ENCODE results near the gene DSCAM.

DSCAM gene

DNA sequence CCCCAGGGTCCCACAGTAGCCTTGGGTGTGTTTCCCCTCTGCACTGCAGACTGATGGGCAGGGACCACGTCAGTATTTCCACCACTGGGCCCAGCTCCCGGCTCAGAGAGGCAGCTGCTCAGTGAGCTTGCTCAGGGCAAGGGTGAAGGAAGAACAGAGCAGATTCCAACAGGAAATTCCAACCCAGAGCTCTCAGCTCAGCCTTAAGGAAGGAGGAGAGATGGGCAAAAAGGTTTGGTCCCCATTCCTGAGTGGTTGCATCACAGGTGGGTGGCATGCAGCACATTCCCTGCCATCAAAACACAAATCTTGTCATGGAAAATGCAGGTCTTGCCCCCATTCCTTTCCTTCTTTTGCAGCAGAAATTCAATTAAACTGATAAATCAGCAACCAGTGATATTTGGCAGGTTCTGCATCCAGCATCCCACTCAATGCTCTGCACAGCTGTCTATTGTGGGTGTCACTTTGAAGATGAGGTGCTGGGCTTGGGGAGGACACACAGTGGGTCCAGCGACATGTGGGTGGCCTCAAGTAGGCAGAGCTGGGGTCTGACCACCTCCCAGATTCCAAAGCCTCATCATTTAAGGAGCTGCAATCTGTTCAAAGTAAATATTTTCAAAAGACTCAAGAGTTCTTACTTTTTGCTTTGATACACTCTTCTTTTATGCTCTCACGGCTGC lies 315.4 kb downstream of the DSCAM start:
- H3K4me1 Mint-ChIP-seq (ENCODE audit: low read depth): no peaks in the 10 kb centered on the region
- H3K4me3 Mint-ChIP-seq: no peak overlapping the region
- H3K27me3 Mint-ChIP-seq: no peaks in the 10 kb centered on the region
- peaks cover 5% of the 10 kb centered on the region for H3K9me3 Mint-ChIP-seq (ENCODE audit: low read depth)
- H3K36me3 Mint-ChIP-seq: no peaks in the 10 kb centered on the region
- no peak overlapping the region for H3K27ac Mint-ChIP-seq

DNA sequence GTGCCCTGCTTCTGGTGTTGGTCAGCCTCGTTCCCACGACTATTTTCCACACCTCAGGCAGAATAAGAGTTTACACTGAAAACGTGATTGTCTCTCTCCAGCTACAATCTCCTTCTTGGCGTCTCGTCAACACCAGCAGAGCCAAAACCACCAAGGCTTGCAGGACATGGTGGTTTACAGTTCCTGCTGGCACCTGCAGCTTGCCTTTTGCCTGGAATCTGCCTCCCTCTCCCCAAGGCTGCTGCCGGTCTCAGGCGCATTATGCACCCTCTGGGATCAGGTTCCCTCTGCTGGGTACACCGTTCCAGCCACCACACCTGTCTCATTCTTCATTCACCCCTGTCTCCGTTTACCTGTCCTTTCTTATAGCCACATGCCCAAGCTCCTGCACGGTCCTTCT lies 315.9 kb downstream of the DSCAM start:
- H3K9me3 Mint-ChIP-seq (ENCODE audit: low read depth): peaks cover 5% of the 10 kb centered on the region
- no peak overlapping the region for H3K27ac Mint-ChIP-seq
- H3K4me1 Mint-ChIP-seq (ENCODE audit: low read depth): no peaks in the 10 kb centered on the region
- H3K4me3 Mint-ChIP-seq: no peak overlapping the region
- no peaks in the 10 kb centered on the region for H3K27me3 Mint-ChIP-seq
- no peaks in the 10 kb centered on the region for H3K36me3 Mint-ChIP-seq

DNA sequence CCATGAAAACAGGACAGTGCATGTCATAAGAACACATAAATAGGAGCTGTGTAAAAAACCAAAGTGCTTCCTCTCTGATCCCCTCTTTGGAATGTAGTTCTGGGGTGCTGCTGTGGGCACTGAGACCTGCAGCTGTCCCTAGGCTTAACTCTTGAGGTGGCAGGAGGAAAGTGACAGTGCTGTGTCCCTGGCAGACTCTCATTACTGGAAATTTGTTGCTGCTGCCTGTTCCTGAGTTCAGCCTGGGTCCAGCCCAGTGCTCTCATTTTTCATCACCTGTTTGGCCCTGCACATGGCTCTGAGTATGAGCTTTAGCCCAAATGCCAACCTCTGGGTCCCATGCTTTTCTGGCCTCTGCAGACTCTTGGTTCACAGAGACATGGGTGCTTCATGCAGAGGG lies 329.3 kb downstream of the DSCAM start:
- peaks cover 6% of the 10 kb centered on the region for H3K27me3 Mint-ChIP-seq
- peaks cover 4% of the 10 kb centered on the region for H3K9me3 Mint-ChIP-seq (ENCODE audit: low read depth)
- H3K27ac Mint-ChIP-seq: no peak overlapping the region
- no peaks in the 10 kb centered on the region for H3K36me3 Mint-ChIP-seq
- H3K4me1 Mint-ChIP-seq (ENCODE audit: low read depth): no peaks in the 10 kb centered on the region
- H3K4me3 Mint-ChIP-seq: no peak overlapping the region

DNA sequence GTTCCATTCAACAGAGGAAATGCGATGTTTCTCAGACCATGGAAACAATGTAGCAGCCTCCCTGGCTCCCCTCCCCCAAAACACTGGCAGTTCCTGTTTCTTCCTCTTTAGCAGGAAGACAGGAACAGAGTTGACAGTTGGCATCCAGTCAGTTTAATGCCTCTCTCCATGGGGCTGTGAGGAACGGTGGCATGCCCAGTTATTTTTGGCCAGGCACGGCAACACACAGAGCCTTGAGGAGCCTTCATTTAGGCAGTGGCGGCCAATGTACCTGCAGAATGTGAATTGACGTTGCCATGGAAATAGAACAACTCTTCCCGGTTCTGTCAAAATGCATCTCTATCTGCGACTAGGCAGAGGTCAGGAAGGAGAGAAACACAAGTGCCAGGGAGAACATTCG lies 330.6 kb downstream of the DSCAM start:
- H3K4me1 Mint-ChIP-seq (ENCODE audit: low read depth): no peaks in the 10 kb centered on the region
- no peak overlapping the region for H3K27ac Mint-ChIP-seq
- peaks cover 6% of the 10 kb centered on the region for H3K27me3 Mint-ChIP-seq
- H3K4me3 Mint-ChIP-seq: no peak overlapping the region
- H3K36me3 Mint-ChIP-seq: no peaks in the 10 kb centered on the region
- H3K9me3 Mint-ChIP-seq (ENCODE audit: low read depth): peaks cover 4% of the 10 kb centered on the region

DNA sequence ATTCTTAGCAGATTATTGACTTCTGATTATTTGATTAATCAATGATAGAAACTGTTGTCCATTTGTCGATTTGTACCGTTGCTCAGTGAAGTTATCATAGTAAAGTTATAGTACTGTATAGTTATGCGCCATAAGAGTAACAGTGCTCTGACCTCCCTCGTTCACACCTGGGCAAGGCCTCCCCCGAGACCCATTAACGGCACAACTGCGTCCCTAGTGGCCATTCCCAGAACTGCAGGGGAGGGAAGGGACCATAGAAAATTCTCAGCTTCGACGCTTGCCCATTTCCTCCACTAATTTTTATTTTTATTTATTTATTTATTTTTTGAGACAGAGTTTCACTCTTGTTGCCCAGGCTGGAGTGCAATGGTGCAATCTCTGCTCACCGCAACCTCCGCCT lies 334.4 kb downstream of the DSCAM start:
- Mint-ChIP-seq H3K9me3 (ENCODE audit: low read depth) (peaks cover 4% of the 10 kb centered on the region), H3K27me3 (peaks cover 4% of the 10 kb centered on the region), H3K36me3 (no peaks in the 10 kb centered on the region), H3K4me1 (ENCODE audit: low read depth) (no peaks in the 10 kb centered on the region), H3K27ac (no peak overlapping the region), H3K4me3 (no peak overlapping the region)

DNA sequence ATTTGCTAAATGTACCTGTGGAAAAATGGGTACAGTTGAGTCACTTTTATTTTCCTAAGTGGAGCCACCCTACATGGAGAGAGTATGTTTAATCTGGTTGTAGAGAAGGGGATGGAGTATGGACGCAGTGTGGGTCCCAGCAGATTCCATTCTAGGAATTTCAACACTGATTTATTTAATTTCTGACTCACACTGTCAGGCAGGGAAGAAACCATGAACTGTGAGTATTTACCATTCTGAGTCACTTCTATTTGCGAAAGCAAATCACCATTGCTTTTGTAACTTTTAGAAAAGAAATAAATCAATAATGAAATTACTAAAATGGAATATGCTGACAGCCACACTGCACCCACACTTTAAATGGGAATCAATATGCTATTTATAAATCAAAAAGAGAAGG lies 339.0 kb downstream of the DSCAM start:
- Mint-ChIP-seq H3K27me3 (peaks cover 3% of the 10 kb centered on the region), H3K9me3 (ENCODE audit: low read depth) (peaks cover under 1% of the 10 kb centered on the region), H3K4me1 (ENCODE audit: low read depth) (no peaks in the 10 kb centered on the region), H3K27ac (no peak overlapping the region), H3K36me3 (no peaks in the 10 kb centered on the region), H3K4me3 (no peak overlapping the region)

DNA sequence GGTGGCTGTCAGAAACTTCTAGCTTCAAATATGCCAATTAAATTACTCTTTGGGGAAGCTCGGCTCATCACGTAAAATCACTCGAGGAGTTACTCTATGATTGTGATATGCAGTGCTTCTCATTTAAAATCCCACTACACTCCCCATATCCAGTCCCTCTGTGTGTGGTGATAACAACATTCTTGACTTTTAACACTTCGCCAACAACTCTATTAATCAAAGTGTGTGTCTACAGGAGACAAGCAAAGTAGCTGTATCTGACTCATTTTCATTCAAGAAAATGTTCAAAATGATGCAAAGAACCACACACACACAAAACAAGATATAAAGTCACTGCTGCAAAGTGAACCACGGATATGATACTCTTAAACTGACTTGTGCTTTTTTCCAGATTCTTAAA lies 341.3 kb downstream of the DSCAM start:
- H3K36me3 Mint-ChIP-seq: no peaks in the 10 kb centered on the region
- H3K4me1 Mint-ChIP-seq (ENCODE audit: low read depth): no peaks in the 10 kb centered on the region
- peaks cover 2% of the 10 kb centered on the region for H3K27me3 Mint-ChIP-seq
- no peak overlapping the region for H3K4me3 Mint-ChIP-seq
- H3K27ac Mint-ChIP-seq: no peak overlapping the region
- H3K9me3 Mint-ChIP-seq (ENCODE audit: low read depth): no peaks in the 10 kb centered on the region

DNA sequence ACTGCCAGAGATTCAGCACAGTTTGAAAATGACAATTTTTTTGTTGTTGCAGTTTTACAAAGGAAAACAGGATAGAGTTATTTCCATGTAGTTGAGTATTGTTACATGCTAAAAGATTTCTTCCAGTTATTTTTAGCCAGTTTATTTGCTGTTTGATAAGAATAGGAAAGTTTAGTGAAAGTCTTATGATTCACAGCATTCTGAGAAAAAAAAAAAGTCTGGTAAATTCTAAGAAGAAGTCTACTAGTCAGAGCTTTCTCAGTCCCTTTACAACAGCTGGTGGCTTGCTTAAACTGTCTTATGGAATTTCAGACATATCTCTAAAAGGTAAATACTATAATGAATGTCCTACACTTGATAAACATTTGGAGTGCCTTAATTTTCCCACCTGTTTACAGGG lies 341.7 kb downstream of the DSCAM start:
- H3K9me3 Mint-ChIP-seq (ENCODE audit: low read depth): no peaks in the 10 kb centered on the region
- no peaks in the 10 kb centered on the region for H3K4me1 Mint-ChIP-seq (ENCODE audit: low read depth)
- no peak overlapping the region for H3K4me3 Mint-ChIP-seq
- no peaks in the 10 kb centered on the region for H3K36me3 Mint-ChIP-seq
- H3K27me3 Mint-ChIP-seq: peaks cover 2% of the 10 kb centered on the region
- H3K27ac Mint-ChIP-seq: no peak overlapping the region

DNA sequence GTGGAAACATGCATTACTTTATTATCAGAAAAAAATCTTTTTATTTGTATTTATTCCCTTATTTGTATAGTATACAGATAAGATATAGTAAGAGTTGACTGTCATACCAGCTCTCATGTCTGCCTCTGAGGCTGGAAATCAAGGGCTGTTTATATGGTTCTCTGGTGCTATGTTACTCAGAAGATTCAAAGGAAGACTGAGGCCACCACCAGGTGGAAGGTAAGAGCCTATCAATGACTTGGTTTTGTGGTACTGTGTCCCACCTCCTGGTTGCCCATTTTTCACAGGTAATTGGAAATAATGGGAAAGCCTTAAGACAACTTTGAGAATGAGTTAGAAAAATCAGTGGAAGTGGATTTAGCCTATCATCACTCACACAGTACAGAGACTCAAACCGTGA lies 342.1 kb downstream of the DSCAM start:
- H3K4me1 Mint-ChIP-seq (ENCODE audit: low read depth): no peaks in the 10 kb centered on the region
- no peak overlapping the region for H3K4me3 Mint-ChIP-seq
- H3K36me3 Mint-ChIP-seq: no peaks in the 10 kb centered on the region
- peaks cover 2% of the 10 kb centered on the region for H3K27me3 Mint-ChIP-seq
- H3K27ac Mint-ChIP-seq: no peak overlapping the region
- no peaks in the 10 kb centered on the region for H3K9me3 Mint-ChIP-seq (ENCODE audit: low read depth)

DNA sequence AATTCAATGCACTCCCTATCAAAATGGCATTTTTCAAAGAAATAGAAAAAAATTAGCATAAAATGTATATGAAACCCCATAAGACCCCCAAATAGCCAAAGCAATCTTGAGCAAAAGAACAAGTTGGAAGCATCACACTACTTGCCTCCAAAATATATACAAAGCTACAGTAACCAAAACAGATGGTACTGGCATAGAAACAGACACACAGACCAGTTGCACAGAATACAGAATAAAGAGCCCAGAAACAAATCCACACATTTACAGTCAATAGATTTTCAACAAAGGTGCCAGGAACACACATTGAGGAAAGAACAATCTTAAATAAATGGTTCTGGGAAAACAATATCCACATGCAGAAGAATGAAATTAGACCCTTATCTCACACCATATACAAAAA lies 350.8 kb downstream of the DSCAM start:
- H3K9me3 Mint-ChIP-seq (ENCODE audit: low read depth): peaks cover 21% of the 10 kb centered on the region
- no peaks in the 10 kb centered on the region for H3K36me3 Mint-ChIP-seq
- H3K27me3 Mint-ChIP-seq: peaks cover 2% of the 10 kb centered on the region
- H3K4me3 Mint-ChIP-seq: no peak overlapping the region
- H3K4me1 Mint-ChIP-seq (ENCODE audit: low read depth): no peaks in the 10 kb centered on the region
- no peak overlapping the region for H3K27ac Mint-ChIP-seq

DNA sequence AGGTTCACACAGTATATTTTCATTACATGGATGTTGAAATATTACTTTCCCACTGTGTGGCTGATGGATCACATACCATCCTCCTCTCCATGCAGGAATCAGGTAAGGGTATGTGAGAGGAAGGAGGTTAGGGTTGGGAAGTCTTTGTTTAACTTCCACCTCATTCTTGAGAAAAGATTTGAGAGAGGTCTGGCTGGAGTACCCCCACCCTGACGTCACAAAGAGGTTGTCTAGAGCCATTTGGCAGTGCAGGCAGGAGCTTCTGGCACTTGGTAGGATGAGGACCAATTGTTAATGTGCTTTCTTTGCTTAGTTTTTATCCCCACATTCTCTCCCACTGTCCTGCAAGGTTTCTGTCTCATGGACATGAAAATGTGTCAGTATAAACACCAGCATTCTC lies 356.6 kb downstream of the DSCAM start:
- Mint-ChIP-seq H3K27ac (no peak overlapping the region), H3K27me3 (peaks cover 2% of the 10 kb centered on the region), H3K4me3 (no peak overlapping the region), H3K4me1 (ENCODE audit: low read depth) (no peaks in the 10 kb centered on the region), H3K9me3 (ENCODE audit: low read depth) (peaks cover 16% of the 10 kb centered on the region), H3K36me3 (no peaks in the 10 kb centered on the region)

DNA sequence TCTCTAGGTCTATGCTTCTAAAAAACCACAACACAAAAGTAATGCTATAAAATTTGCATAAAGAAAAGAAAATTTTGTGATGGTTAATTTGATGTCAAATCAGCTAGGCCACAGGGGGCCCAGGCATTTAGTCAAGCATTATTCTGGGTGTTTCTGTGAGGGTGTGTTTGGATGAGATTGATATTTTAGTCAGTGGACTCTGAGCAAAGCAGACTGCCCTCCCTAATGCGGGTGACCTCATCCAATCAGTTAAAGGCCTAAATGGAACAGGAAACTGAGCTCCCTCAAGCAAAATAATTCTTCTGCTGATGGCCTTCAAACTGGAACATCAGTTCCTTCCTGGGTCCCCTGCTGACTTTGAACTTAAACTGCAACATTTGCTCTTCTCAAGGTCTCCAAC lies 358.0 kb downstream of the DSCAM start:
- Mint-ChIP-seq H3K36me3 (no peaks in the 10 kb centered on the region), H3K27ac (no peak overlapping the region), H3K4me3 (no peak overlapping the region), H3K4me1 (ENCODE audit: low read depth) (no peaks in the 10 kb centered on the region), H3K27me3 (no peaks in the 10 kb centered on the region), H3K9me3 (ENCODE audit: low read depth) (peaks cover 16% of the 10 kb centered on the region)

DNA sequence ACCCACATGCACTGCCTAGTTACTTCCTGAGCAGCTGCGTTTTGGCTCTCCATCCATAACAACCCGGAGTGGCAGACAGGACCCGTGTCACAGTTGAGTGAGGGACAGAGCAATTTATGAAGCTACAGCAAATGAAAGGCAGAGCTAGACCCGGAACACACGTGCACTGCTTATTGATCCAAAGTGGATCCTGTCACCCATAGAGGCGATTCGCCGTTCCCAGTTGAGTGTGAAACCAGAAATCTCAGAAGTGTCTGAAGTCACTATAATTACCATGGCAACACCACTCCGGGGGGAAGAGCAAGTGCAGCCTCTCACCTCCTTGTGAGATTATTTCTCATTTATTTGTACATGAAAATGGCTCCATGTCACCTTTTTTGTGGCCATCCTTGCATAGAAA lies 365.2 kb downstream of the DSCAM start:
- no peaks in the 10 kb centered on the region for H3K36me3 Mint-ChIP-seq
- no peaks in the 10 kb centered on the region for H3K9me3 Mint-ChIP-seq (ENCODE audit: low read depth)
- H3K27me3 Mint-ChIP-seq: no peaks in the 10 kb centered on the region
- no peak overlapping the region for H3K4me3 Mint-ChIP-seq
- no peak overlapping the region for H3K27ac Mint-ChIP-seq
- H3K4me1 Mint-ChIP-seq (ENCODE audit: low read depth): no peaks in the 10 kb centered on the region

DNA sequence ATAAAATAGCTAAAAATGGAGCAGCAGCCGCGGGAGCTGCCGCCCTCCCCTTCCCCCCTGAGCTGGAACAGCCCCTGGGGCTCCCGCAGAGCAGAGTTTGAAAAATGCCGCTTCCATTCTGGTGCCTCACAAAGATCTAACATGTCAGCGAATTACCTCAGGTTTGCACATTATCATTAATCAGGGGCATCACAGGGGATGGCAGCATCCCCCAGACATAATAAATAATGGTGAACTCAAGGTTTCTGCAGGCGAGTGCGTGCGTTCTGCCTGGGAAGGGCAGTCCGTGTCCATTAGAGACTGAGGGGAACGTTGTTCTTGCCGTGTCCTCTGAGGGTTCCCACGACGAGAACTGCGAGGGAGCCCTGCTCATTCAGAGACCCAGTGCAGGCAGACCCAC lies 372.4 kb downstream of the DSCAM start:
- H3K9me3 Mint-ChIP-seq (ENCODE audit: low read depth): no peaks in the 10 kb centered on the region
- no peak overlapping the region for H3K4me3 Mint-ChIP-seq

DNA sequence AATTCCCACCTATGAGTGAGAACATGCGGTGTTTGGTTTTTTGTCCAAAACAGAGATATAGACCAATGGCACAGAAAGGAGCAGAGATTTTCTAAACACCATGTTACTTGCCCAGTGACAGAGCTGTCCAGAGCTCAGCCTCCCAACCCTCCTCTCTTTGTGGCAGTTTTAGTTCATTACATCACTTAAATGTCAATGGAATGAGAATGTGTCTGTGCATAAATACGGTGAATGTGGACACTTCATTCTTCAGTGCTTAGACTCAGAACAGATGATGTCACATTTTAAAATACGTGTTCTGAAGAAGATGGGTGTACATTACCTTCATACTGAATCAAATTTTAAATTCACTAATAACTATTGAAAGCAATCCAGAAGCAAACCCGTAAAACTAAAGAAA lies 374.9 kb downstream of the DSCAM start:
- Mint-ChIP-seq H3K4me1 (ENCODE audit: low read depth) (no peaks in the 10 kb centered on the region), H3K27me3 (peaks cover 2% of the 10 kb centered on the region), H3K27ac (no peak overlapping the region), H3K9me3 (ENCODE audit: low read depth) (no peaks in the 10 kb centered on the region), H3K36me3 (no peaks in the 10 kb centered on the region), H3K4me3 (no peak overlapping the region)

More for the DNA sequence above, 372.4 kb downstream of the DSCAM start:
- H3K27ac Mint-ChIP-seq: no peak overlapping the region
- H3K27me3 Mint-ChIP-seq: peaks cover 2% of the 10 kb centered on the region
- H3K36me3 Mint-ChIP-seq: no peaks in the 10 kb centered on the region
- H3K4me1 Mint-ChIP-seq (ENCODE audit: low read depth): no peaks in the 10 kb centered on the region

DNA sequence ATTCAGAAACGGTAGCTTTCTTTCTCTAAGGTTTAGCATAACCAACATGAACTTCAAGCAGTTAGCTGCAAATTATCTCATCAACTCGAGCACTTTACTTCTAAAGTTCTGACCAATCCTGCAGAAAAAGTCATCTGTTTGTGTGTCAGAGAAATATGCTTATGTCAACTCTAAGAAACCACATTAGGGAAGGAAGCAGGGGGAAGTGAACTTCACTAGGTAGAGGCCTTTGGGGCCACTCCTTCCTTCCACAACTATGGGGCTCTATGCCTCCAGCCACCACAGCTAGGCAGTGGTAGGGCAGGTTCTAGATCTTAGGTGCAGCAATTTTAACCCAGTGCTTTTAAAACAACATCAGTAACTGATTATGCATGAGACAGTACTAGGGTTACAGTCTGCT lies 375.9 kb downstream of the DSCAM start:
- Mint-ChIP-seq H3K36me3 (no peaks in the 10 kb centered on the region), H3K27ac (no peak overlapping the region), H3K4me1 (ENCODE audit: low read depth) (no peaks in the 10 kb centered on the region), H3K4me3 (no peak overlapping the region), H3K9me3 (ENCODE audit: low read depth) (no peaks in the 10 kb centered on the region), H3K27me3 (peaks cover 2% of the 10 kb centered on the region)

All from activated naive CD8-positive, alpha-beta T cell (primary cell).